ENCODE measurements around the gene FAM83C.
"Not testable (repeated sequence)": the region's sequence is repeated elsewhere in the genome, so short reads cannot be mapped to it uniquely, and the experiment has no call there.

The FAM83C gene

GRCh38 chr20:35318502-35319157 lies 26.4 kb upstream of the FAM83C start:
- no peak for DNase-seq

- DNase-seq = no peak
These were observed 25.4 kb upstream of the FAM83C start for GRCh38 chr20:35317416-35318210.

- DNase-seq = no peak
These were observed 23.9 kb upstream of the FAM83C start for GRCh38 chr20:35316086-35316485.

GRCh38 chr20:35315632-35316020 lies 23.4 kb upstream of the FAM83C start:
- DNase-seq = not testable (repeated sequence)

- no peak for DNase-seq
These were observed 22.8 kb upstream of the FAM83C start for GRCh38 chr20:35314816-35315631.

- DNase-seq = no peak
These were observed 20.1 kb upstream of the FAM83C start for GRCh38 chr20:35312318-35312717.

GRCh38 chr20:35311822-35312221 lies 19.6 kb upstream of the FAM83C start:
- DNase-seq = no peak

GRCh38 chr20:35311409-35311808 lies 19.2 kb upstream of the FAM83C start:
- peak; percentile 83 to 85 for DNase-seq

GRCh38 chr20:35307666-35308653 lies 15.7 kb upstream of the FAM83C start:
- no peak for DNase-seq

- DNase-seq = peak; percentile 62 to 66
These were observed 14.8 kb upstream of the FAM83C start for GRCh38 chr20:35306931-35307517.

- DNase-seq = peak; percentile 84 to 89
These were observed 13.7 kb upstream of the FAM83C start for GRCh38 chr20:35305682-35306556.

- DNase-seq = peak in 1 of 2 experiments; percentile 37
These were observed 12.7 kb upstream of the FAM83C start for GRCh38 chr20:35304956-35305355.

- DNase-seq = peak; percentile 89 to 92
These were observed 11.7 kb upstream of the FAM83C start for GRCh38 chr20:35303735-35304491.

- DNase-seq = no peak
These were observed 11.1 kb upstream of the FAM83C start for GRCh38 chr20:35303382-35303734.

- no peak for DNase-seq
These were observed 10.5 kb upstream of the FAM83C start for GRCh38 chr20:35302421-35303335.

- DNase-seq = no peak
These were observed 9.2 kb upstream of the FAM83C start for GRCh38 chr20:35301426-35301825.

GRCh38 chr20:35300469-35301262 lies 8.4 kb upstream of the FAM83C start:
- DNase-seq = no peak

- DNase-seq = no peak
These were observed 7.6 kb upstream of the FAM83C start for GRCh38 chr20:35299780-35300179.

Data from activated T-cell treated with anti-CD3 and anti-CD28 coated beads, Interleukin-2, amount 50 U/mL, for 48 hours (primary cell).